Sigmoid colon (tissue), 7 donors: ENCODE measurements around the gene BRSK2. TPM values are rescaled to one million over a fixed set of nuclear protein-coding genes. Genes with fewer than 3 reads are reported as not detected.
A peak's percentile ranks its signal among the peaks of the same experiment; 100 is the strongest.

Experiments
- DNase-seq: peaks from one replicate; pipeline ENCODE4 v3.0.0-alpha.2; 2019
- H3K27ac ChIP-seq, 4 donors: fragments of 200-600 bp; sonication (generic); one replicate each; pipeline ENCODE4 v1.5.1; 2016 to 2019; ENCODE audit warnings: mild to moderate bottlenecking in 1 of 4
- H3K27me3 ChIP-seq, 3 donors: fragments of 200-600 bp; sonication (generic); one replicate each; pipeline ENCODE4 v1.5.1; 2019; ENCODE audit warnings: mild to moderate bottlenecking in 1 of 3
- H3K36me3 ChIP-seq, 4 donors: fragments of 200-600 bp; sonication (generic); one replicate each; pipeline ENCODE4 v1.5.1; 2016 to 2019
- H3K4me1 ChIP-seq, 4 donors: fragments of 200-600 bp; sonication (generic); one replicate each; pipeline ENCODE4 v1.5.1; 2017 to 2019
- H3K4me3 ChIP-seq, 4 donors: fragments of 200-600 bp; sonication (generic); one replicate each; pipeline ENCODE4 v1.5.1; 2017 to 2019; ENCODE audit warnings: mild to moderate bottlenecking in 2 of 4, moderate library complexity in 1 of 4
- H3K9me3 ChIP-seq, 4 donors: fragments of 200-600 bp in 3 of 4; sonication (generic) in 3 of 4; one replicate each; pipeline versions ENCODE4 v1.5.1 to v1.6.1; 2013 to 2019
- CTCF ChIP-seq, 4 experiments: fragments of 450-650 bp in 3 of 4; fragments of 200-600 bp in 1 of 4; IDR thresholded peaks; one replicate each; pipeline ENCODE4 v1.5.1; 2016 to 2019; ENCODE audit warnings: antibody characterized with exemption in 4 of 4, mild to moderate bottlenecking in 3 of 4, moderate library complexity in 2 of 4
- EP300 ChIP-seq, 4 donors: sonication (generic); formaldehyde crosslinking; IDR thresholded peaks; one replicate each; pipeline ENCODE4 v1.6.1; 2017; ENCODE audit warnings: antibody characterized with exemption in 4 of 4
- POLR2A ChIP-seq, 2 donors: fragments of 450-650 bp; IDR thresholded peaks; one replicate each; pipeline ENCODE4 v1.6.1; 2016; ENCODE audit warnings: antibody characterized with exemption in 2 of 2, mild to moderate bottlenecking in 2 of 2, moderate library complexity in 2 of 2
- POLR2AphosphoS5 ChIP-seq, 4 donors: sonication (generic); formaldehyde crosslinking; IDR thresholded peaks; one replicate each; pipeline ENCODE4 v1.6.1; 2017; ENCODE audit warnings: antibody characterized with exemption in 4 of 4
- WGBS, 2 donors: extraction: QIAGEN DNeasy Blood & Tissue Kit; methylation state at CpG; one replicate each; pipeline ENCODE4 v1.1.7; 2013; 5-methylcytosine and 5-hydroxymethylcytosine counted together
- intact Hi-C: fragments of 100-400 bp; cut with DNase I; formaldehyde crosslinking; loops from one replicate; pipeline ENCODE4 v1.15.1; 2023
- polyA plus RNA-seq, 3 donors: library from polyadenylated mRNA; stranded (reverse); fragments of 200-250 nt; gene quantifications; one replicate each; pipeline ENCODE4 v1.2.3, GENCODE V29; 2013
- total RNA-seq, 4 donors: library from RNA; depleted of rRNA; stranded (reverse); fragments of >200 nt; gene quantifications; one replicate each; pipeline ENCODE4 v1.1.0, GENCODE V29; 2016
- donor health status: healthy with polysubstance abuse.
- donor health status: Bipolar disorder and iron deficiency.
- donor health status: healthy.

BRSK2 gene
- total and polyA plus RNA-seq, 7 donors = 1.7 to 3.2 (median 1.9) TPM; not detected in 2

- intact Hi-C loops = no loop called here
- no peak overlapping the region for H3K4me3 ChIP-seq
- H3K9me3 ChIP-seq = no peaks in the 10 kb centered on the region
- no peaks in the 10 kb centered on the region for H3K27me3 ChIP-seq
- no peaks in the 10 kb centered on the region for H3K4me1 ChIP-seq
- H3K36me3 ChIP-seq = no peaks in the 10 kb centered on the region
- WGBS, 2 donors = 85 to 87% methylated on average over 14 of the region's 14 CpGs
- no peak overlapping the region for H3K27ac ChIP-seq
- TF ChIP-seq EP300 (IDR thresholded peaks at IDR 0.05) (no peak), POLR2AphosphoS5 (IDR thresholded peaks at IDR 0.05) (no peak), POLR2A (IDR thresholded peaks at IDR 0.05) (no peak), CTCF (IDR thresholded peaks at IDR 0.05) (no peak)
- peak; percentile 50 for DNase-seq
Measured at GRCh38 chr11:1348146-1348795, 41.5 kb upstream of the BRSK2 start.

GRCh38 chr11:1348796-1349326, 40.9 kb upstream of the BRSK2 start:
- Histone ChIP-seq H3K9me3 (no peaks in the 10 kb centered on the region), H3K27me3 (peaks cover 0 to 4% (median 0%) of the 10 kb centered on the region in 3 donors), H3K4me1 (no peaks in the 10 kb centered on the region), H3K36me3 (no peaks in the 10 kb centered on the region), H3K27ac (no peak overlapping the region), H3K4me3 (no peak overlapping the region)
- 50 to 56% methylated on average over 25 of the region's 25 CpGs for WGBS, 2 donors
- TF ChIP-seq POLR2AphosphoS5 (IDR thresholded peaks at IDR 0.05) (no peak), CTCF (IDR thresholded peaks at IDR 0.05) (no peak), POLR2A (IDR thresholded peaks at IDR 0.05) (no peak), EP300 (IDR thresholded peaks at IDR 0.05) (no peak)
- peak; percentile 48 for DNase-seq
- intact Hi-C loops = no loop called here

GRCh38 chr11:1349327-1350041, 40.2 kb upstream of the BRSK2 start:
- no peak for TF ChIP-seq CTCF (IDR thresholded peaks at IDR 0.05)
- TF ChIP-seq POLR2AphosphoS5 (IDR thresholded peaks at IDR 0.05) = no peak
- no peak for TF ChIP-seq POLR2A (IDR thresholded peaks at IDR 0.05)
- TF ChIP-seq EP300 (IDR thresholded peaks at IDR 0.05) = no peak
- intact Hi-C loops = no loop called here
- no peak overlapping the region for H3K4me3 ChIP-seq
- no peaks in the 10 kb centered on the region for H3K4me1 ChIP-seq
- peaks cover 0 to 8% (median 0%) of the 10 kb centered on the region in 3 donors for H3K27me3 ChIP-seq
- no peaks in the 10 kb centered on the region for H3K9me3 ChIP-seq
- H3K27ac ChIP-seq = no peak overlapping the region
- H3K36me3 ChIP-seq = no peaks in the 10 kb centered on the region
- peak; percentile 57 for DNase-seq
- WGBS, 2 donors = 66 to 76% methylated on average over 29 of the region's 29 CpGs

- H3K4me1 ChIP-seq = no peaks in the 10 kb centered on the region
- H3K4me3 ChIP-seq = no peak overlapping the region
- intact Hi-C loops = no loop called here
- H3K36me3 ChIP-seq = no peaks in the 10 kb centered on the region
- peaks cover 0 to 12% (median 0%) of the 10 kb centered on the region in 3 donors for H3K27me3 ChIP-seq
- 29 to 64% methylated on average over 22 of the region's 22 CpGs for WGBS, 2 donors
- TF ChIP-seq POLR2AphosphoS5 (IDR thresholded peaks at IDR 0.05) (no peak), POLR2A (IDR thresholded peaks at IDR 0.05) (no peak), CTCF (IDR thresholded peaks at IDR 0.05) (no peak), EP300 (IDR thresholded peaks at IDR 0.05) (no peak)
- H3K27ac ChIP-seq = no peak overlapping the region
- no peaks in the 10 kb centered on the region for H3K9me3 ChIP-seq
- peak; percentile 46 for DNase-seq
Measured at GRCh38 chr11:1350086-1350725, 39.5 kb upstream of the BRSK2 start.
